Measurements from ENCODE around the gene CASKIN1.

Gene CASKIN1

DNA sequence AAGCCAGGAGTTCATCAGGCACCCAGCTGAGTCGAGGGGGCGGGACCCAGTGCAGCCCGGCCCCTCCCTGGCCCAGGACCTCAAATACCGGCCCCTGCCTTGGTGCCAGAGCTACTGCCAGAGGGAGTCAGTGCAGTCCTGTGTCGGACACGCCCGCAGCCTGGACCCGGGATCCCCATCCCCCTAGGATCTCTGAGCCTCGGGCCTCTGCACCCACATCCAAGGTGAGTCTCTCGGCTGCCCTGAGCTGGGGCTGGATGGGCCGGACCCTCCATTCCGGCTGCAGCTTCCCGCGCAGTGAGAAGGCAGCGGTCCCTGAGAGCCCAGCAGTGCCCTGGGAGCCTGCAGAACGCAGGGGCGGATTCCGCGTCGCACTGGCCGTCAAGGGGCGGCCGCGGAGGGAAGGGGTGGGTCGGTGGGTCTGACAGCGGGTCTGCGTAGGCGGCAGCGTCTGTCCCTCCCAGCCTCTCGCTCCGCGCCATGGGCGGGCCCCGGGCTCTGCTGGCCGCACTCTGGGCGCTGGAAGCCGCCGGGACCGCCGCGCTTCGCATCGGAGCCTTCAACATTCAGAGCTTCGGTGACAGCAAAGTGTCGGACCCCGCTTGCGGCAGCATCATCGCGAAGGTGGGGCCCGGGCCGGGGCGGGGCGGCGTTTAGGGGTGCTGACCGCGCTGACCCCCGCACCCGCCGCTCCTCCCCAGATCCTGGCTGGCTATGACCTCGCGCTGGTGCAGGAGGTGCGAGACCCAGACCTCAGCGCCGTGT lies 40.1 kb upstream of the CASKIN1 start, which contains the start of gene DNASE1L2:
TSS of gene DNASE1L2 (plus strand) at position 108 of the 765 bp plus-strand sequence. CDS start at position 481, 373 bp downstream.
- Histone ChIP-seq H3K4me3 (ENCODE audit: low read length) (no peak within 1 kb of the TSS), H3K36me3 (replicated peaks; ENCODE audit: low read depth, low read length) (peaks cover 21% of the 10 kb centered on the region), H3K27ac (ENCODE audit: low read length) (no peak within 1 kb of the TSS), H3K9me3 (ENCODE audit: insufficient read depth, low read length) (no peaks in the 10 kb centered on the region), H3K79me2 (ENCODE audit: low read length) (no peaks in the 10 kb centered on the region), H3K4me2 (ENCODE audit: low read length) (no peak within 1 kb of the TSS), H4K20me1 (ENCODE audit: insufficient read depth, low read length) (no peaks in the 10 kb centered on the region), H3K27me3 (ENCODE audit: low read depth, low read length) (no peaks in the 10 kb centered on the region), H2AFZ (ENCODE audit: low read depth, low read length) (no peak within 1 kb of the TSS), H3K9ac (ENCODE audit: low read length) (no peak within 1 kb of the TSS), H3K4me1 (ENCODE audit: low read length) (no peaks in the 10 kb centered on the region)
- no peak for TF ChIP-seq EZH2phosphoT487 (IDR thresholded peaks at IDR 0.05; ENCODE audit: low read depth)
- TF ChIP-seq, protein P1, sequence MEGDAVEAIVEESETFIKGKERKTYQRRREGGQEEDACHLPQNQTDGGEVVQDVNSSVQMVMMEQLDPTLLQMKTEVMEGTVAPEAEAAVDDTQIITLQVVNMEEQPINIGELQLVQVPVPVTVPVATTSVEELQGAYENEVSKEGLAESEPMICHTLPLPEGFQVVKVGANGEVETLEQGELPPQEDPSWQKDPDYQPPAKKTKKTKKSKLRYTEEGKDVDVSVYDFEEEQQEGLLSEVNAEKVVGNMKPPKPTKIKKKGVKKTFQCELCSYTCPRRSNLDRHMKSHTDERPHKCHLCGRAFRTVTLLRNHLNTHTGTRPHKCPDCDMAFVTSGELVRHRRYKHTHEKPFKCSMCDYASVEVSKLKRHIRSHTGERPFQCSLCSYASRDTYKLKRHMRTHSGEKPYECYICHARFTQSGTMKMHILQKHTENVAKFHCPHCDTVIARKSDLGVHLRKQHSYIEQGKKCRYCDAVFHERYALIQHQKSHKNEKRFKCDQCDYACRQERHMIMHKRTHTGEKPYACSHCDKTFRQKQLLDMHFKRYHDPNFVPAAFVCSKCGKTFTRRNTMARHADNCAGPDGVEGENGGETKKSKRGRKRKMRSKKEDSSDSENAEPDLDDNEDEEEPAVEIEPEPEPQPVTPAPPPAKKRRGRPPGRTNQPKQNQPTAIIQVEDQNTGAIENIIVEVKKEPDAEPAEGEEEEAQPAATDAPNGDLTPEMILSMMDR (IDR thresholded peaks at IDR 0.05; ENCODE audit: low read depth, low read length), result no peak

DNA sequence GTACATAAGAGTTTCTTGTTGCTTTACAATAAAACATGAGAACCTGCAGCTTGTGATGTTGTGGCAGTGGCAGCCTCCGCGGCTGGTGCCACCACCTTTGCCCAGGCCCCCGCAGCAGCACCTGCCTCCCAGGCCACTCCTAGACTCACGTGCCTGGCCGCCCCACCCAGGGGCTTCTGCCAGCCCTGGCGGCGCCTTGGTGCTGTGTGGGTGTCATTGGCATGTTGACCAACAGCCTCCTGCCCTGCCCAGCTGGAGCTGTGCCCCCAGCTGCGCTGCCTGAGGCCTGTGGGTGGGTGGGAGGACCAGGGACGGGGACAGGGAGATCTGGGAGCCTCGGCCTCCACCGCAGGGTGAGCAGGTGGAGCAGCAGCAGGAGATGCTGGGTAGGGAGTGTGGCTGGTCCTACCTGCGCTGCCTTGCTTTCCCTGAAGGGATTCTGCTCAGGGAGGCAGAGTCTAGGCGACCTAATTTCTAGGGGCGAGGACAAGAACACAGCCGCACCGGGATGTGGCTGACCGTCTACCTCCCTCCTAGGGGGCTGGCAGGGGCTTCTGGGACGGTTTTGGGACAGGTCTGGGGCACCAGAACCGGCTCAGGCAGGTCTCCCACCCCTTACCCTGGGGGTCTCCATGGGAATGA lies 39.4 kb upstream of the CASKIN1 start:
- Histone ChIP-seq H3K79me2 (ENCODE audit: low read length) (no peaks in the 10 kb centered on the region), H3K9me3 (ENCODE audit: insufficient read depth, low read length) (no peaks in the 10 kb centered on the region), H4K20me1 (ENCODE audit: insufficient read depth, low read length) (no peaks in the 10 kb centered on the region), H3K4me2 (ENCODE audit: low read length) (no peak overlapping the region), H3K27ac (ENCODE audit: low read length) (no peak overlapping the region), H3K4me3 (ENCODE audit: low read length) (no peak overlapping the region), H3K36me3 (replicated peaks; ENCODE audit: low read depth, low read length) (peaks cover 23% of the 10 kb centered on the region), H3K9ac (ENCODE audit: low read length) (no peak overlapping the region), H3K4me1 (ENCODE audit: low read length) (no peaks in the 10 kb centered on the region), H3K27me3 (ENCODE audit: low read depth, low read length) (no peaks in the 10 kb centered on the region), H2AFZ (ENCODE audit: low read depth, low read length) (no peak overlapping the region)
- TF ChIP-seq, protein P1 (IDR thresholded peaks at IDR 0.05; ENCODE audit: low read depth, low read length), result no peak
- TF ChIP-seq EZH2phosphoT487 (IDR thresholded peaks at IDR 0.05; ENCODE audit: low read depth), result no peak

DNA sequence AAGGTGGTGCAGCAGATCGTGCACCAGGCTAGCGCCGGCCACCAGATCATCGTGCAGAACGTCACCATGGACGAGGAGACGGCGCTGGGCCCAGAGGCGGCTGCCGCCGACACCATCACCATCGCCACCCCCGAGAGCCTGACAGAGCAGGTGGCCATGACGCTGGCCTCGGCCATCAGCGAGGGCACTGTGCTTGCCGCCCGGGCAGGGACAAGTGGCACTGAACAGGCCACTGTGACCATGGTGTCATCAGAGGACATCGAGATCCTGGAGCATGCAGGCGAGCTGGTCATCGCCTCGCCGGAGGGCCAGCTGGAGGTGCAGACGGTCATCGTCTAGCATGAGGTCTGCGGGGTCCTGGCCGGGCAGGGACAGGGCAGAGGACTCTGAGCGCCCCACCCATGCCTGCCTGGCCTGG lies 38.8 kb upstream of the CASKIN1 start:
- no peaks in the 10 kb centered on the region for H3K79me2 ChIP-seq (ENCODE audit: low read length)
- no peaks in the 10 kb centered on the region for H3K9me3 ChIP-seq (ENCODE audit: insufficient read depth, low read length)
- H3K27ac ChIP-seq (ENCODE audit: low read length), result no peak overlapping the region
- H3K4me2 ChIP-seq (ENCODE audit: low read length), result no peak overlapping the region
- TF ChIP-seq EZH2phosphoT487 (IDR thresholded peaks at IDR 0.05; ENCODE audit: low read depth), result no peak
- TF ChIP-seq, protein P1 (IDR thresholded peaks at IDR 0.05; ENCODE audit: low read depth, low read length), result no peak
- H4K20me1 ChIP-seq (ENCODE audit: insufficient read depth, low read length), result no peaks in the 10 kb centered on the region
- H2AFZ ChIP-seq (ENCODE audit: low read depth, low read length), result no peak overlapping the region
- no peak overlapping the region for H3K4me3 ChIP-seq (ENCODE audit: low read length)
- H3K4me1 ChIP-seq (ENCODE audit: low read length), result no peaks in the 10 kb centered on the region
- no peak overlapping the region for H3K9ac ChIP-seq (ENCODE audit: low read length)
- H3K36me3 ChIP-seq (replicated peaks; ENCODE audit: low read depth, low read length), result peaks cover 23% of the 10 kb centered on the region
- no peaks in the 10 kb centered on the region for H3K27me3 ChIP-seq (ENCODE audit: low read depth, low read length)

DNA sequence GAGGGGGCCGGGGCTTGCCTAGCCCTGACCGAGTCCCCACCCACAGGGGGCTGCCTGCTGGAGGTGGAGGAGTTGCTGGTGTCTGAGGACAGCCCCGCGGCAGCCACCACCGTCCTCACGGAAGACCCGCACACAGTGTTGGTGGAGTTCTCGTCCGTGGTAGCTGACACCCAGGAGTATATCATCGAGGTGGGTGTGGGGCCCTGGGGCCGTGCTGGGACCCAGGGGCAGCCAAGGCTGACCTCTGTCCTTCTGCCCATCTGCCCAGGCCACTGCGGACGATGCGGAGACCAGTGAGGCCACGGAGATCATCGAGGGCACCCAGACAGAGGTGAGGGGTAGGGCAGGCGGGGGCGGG lies 38.4 kb upstream of the CASKIN1 start:
- no peak overlapping the region for H3K27ac ChIP-seq (ENCODE audit: low read length)
- H3K4me2 ChIP-seq (ENCODE audit: low read length), result no peak overlapping the region
- H3K79me2 ChIP-seq (ENCODE audit: low read length), result no peaks in the 10 kb centered on the region
- H4K20me1 ChIP-seq (ENCODE audit: insufficient read depth, low read length), result no peaks in the 10 kb centered on the region
- H3K36me3 ChIP-seq (replicated peaks; ENCODE audit: low read depth, low read length), result peaks cover 23% of the 10 kb centered on the region
- no peak overlapping the region for H3K9ac ChIP-seq (ENCODE audit: low read length)
- TF ChIP-seq, protein P1 (IDR thresholded peaks at IDR 0.05; ENCODE audit: low read depth, low read length), result no peak
- no peak for TF ChIP-seq EZH2phosphoT487 (IDR thresholded peaks at IDR 0.05; ENCODE audit: low read depth)
- H3K4me3 ChIP-seq (ENCODE audit: low read length), result no peak overlapping the region
- H3K27me3 ChIP-seq (ENCODE audit: low read depth, low read length), result no peaks in the 10 kb centered on the region
- no peaks in the 10 kb centered on the region for H3K4me1 ChIP-seq (ENCODE audit: low read length)
- H2AFZ ChIP-seq (ENCODE audit: low read depth, low read length), result no peak overlapping the region
- H3K9me3 ChIP-seq (ENCODE audit: insufficient read depth, low read length), result no peaks in the 10 kb centered on the region

Measured in OCI-LY3 (cell line).